ENCODE data around the gene FOXK1. TPM values are rescaled to one million over a fixed set of nuclear protein-coding genes. Genes with fewer than 3 reads are reported as not detected.
"Not testable (repeated sequence)": the region's sequence is repeated elsewhere in the genome, so short reads cannot be mapped to it uniquely, and the experiment has no call there.

Gene FOXK1
- total RNA-seq, 1 donor from 2014 or later = 19.8 TPM

- DNase-seq = no peak
These were observed 105.4 kb downstream of the FOXK1 start for GRCh38 chr7:4787541-4787940.

- no peak for DNase-seq
These were observed 106.0 kb downstream of the FOXK1 start for GRCh38 chr7:4787947-4788626.

GRCh38 chr7:4788627-4789189 lies 106.6 kb downstream of the FOXK1 start:
- DNase-seq = no peak

GRCh38 chr7:4789194-4790077 lies 107.3 kb downstream of the FOXK1 start:
- no peak for DNase-seq

- no peak for DNase-seq
These were observed 108.0 kb downstream of the FOXK1 start for GRCh38 chr7:4790078-4790465.

- DNase-seq = no peak
These were observed 108.5 kb downstream of the FOXK1 start for GRCh38 chr7:4790516-4790991.

- no peak for DNase-seq
These were observed 109.1 kb downstream of the FOXK1 start for GRCh38 chr7:4791101-4791737.

- DNase-seq = peak; percentile 43
These were observed 109.8 kb downstream of the FOXK1 start for GRCh38 chr7:4791738-4792536.

- DNase-seq = no peak
These were observed 110.5 kb downstream of the FOXK1 start for GRCh38 chr7:4792537-4793126.

GRCh38 chr7:4793385-4793993 lies 111.4 kb downstream of the FOXK1 start:
- DNase-seq = not testable (repeated sequence)

- DNase-seq = not testable (repeated sequence)
These were observed 112.1 kb downstream of the FOXK1 start for GRCh38 chr7:4794171-4794570.

- no peak for DNase-seq
These were observed 112.7 kb downstream of the FOXK1 start for GRCh38 chr7:4794591-4795350.

- DNase-seq = no peak
These were observed 114.4 kb downstream of the FOXK1 start for GRCh38 chr7:4796453-4796852.

GRCh38 chr7:4797858-4798705 lies 116.0 kb downstream of the FOXK1 start:
- DNase-seq = no peak

GRCh38 chr7:4798706-4799235 lies 116.7 kb downstream of the FOXK1 start:
- DNase-seq = no peak

GRCh38 chr7:4799508-4800268 lies 117.6 kb downstream of the FOXK1 start:
- no peak for DNase-seq

- no peak for DNase-seq
These were observed 118.4 kb downstream of the FOXK1 start for GRCh38 chr7:4800487-4800886.
